GM20000 (cell line): Measurements from ENCODE around the gene ATP1A3.
A peak's percentile ranks its signal among the peaks of the same experiment; 100 is the strongest.

Experiments
- DNase-seq: peaks from one replicate; pipeline ENCODE4 v3.0.0; 2012; ENCODE audit warnings: low spot score
- TF ChIP-seq, protein P1 (sequence below): IDR thresholded peaks from 2 replicates; pipeline ENCODE4 v1.5.1; 2012; ENCODE audit warnings: mild to moderate bottlenecking, control low read depth; ENCODE audit errors: extremely low read depth, missing control alignments

The ATP1A3 gene

DNA sequence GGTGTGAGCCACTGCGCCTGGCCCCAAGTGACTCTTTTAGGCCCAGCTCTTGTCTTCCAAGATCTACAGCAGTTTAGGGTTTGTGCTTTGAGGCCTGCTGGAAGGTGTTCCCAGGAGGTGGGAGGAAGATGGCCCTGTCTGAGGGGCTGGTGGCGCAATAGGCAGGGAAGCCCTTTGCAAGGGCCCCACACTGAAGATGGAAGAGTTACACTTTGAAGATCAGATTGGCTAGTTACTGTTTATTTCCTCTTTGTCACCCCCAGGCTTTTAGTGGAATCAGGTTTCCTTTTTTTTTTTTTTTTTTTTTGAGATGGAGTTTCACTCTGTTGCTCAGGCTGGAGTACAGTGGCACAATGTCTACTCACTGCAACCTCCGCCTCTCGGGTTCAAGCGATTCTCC is 33.1 kb downstream of the ATP1A3 start:
- TF ChIP-seq, protein P1, sequence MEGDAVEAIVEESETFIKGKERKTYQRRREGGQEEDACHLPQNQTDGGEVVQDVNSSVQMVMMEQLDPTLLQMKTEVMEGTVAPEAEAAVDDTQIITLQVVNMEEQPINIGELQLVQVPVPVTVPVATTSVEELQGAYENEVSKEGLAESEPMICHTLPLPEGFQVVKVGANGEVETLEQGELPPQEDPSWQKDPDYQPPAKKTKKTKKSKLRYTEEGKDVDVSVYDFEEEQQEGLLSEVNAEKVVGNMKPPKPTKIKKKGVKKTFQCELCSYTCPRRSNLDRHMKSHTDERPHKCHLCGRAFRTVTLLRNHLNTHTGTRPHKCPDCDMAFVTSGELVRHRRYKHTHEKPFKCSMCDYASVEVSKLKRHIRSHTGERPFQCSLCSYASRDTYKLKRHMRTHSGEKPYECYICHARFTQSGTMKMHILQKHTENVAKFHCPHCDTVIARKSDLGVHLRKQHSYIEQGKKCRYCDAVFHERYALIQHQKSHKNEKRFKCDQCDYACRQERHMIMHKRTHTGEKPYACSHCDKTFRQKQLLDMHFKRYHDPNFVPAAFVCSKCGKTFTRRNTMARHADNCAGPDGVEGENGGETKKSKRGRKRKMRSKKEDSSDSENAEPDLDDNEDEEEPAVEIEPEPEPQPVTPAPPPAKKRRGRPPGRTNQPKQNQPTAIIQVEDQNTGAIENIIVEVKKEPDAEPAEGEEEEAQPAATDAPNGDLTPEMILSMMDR: no peak
- no peak for DNase-seq

GRCh38 chr19:41959056-41960053 is 34.7 kb downstream of the ATP1A3 start, which contains the start of gene RABAC1:
Gene RABAC1, minus strand, starts transcription at chr19:41959321. Its CDS starts 29 bp downstream, at chr19:41959292.
- TF ChIP-seq, protein P1: no peak
- peak; percentile 95 for DNase-seq

- peak; percentile 88 for DNase-seq
- TF ChIP-seq, protein P1: no peak
Measured at GRCh38 chr19:41958367-41959055, 35.5 kb downstream of the ATP1A3 start.

- TF ChIP-seq, protein P1: peak; percentile 77
Measured at GRCh38 chr19:41957838-41958366, 36.1 kb downstream of the ATP1A3 start.

GRCh38 chr19:41957161-41957837 is 36.7 kb downstream of the ATP1A3 start:
- TF ChIP-seq, protein P1: no peak
- DNase-seq: no peak

More at GRCh38 chr19:41957838-41958366, 36.1 kb downstream of the ATP1A3 start:
- DNase-seq: peak; percentile 89

DNA sequence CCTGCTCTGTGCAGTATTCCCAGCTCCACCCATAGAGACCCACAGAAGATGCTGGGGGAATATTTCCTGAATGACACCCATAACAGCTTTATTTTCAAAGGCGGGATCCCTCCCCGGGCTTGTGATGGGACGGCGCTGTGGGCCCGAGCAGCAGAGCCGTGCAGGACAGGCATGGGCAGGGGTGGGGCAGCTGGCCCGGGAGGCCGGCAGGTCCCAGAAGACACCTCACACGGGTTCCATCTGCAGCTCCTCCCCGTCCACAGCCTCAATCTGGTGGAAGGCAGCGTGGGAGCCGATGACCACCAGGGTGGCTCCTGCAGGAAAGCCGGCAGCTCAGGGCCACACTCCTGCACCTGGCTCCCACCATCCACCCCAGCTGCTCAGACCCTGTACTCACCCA is 37.4 kb downstream of the ATP1A3 start:
- TF ChIP-seq, protein P1: no peak
- DNase-seq: no peak
